HepG2 (cell line): ENCODE data around the gene THADA. TPM values are rescaled to one million over a fixed set of nuclear protein-coding genes. Genes with fewer than 3 reads are reported as not detected.

Experiments used
- BRCA1 ChIP-seq: sonication (generic); formaldehyde crosslinking; IDR thresholded peaks from 2 replicates; pipeline ENCODE4 v1.4.0; 2020; ENCODE audit warnings: missing genetic modification reagents
- DBP ChIP-seq: sonication (generic); formaldehyde crosslinking; IDR thresholded peaks from 2 replicates; pipeline ENCODE4 v1.4.0; 2020; ENCODE audit warnings: missing genetic modification reagents; ENCODE audit errors: not compliant biosample characterization
- EP300 ChIP-seq, 3 experiments: sonication (generic) in 1 of 3; formaldehyde crosslinking in 1 of 3; IDR thresholded peaks; 2 replicates each; pipeline versions ENCODE4 v1.5.1 to v1.6.1; 2011 to 2020; ENCODE audit warnings: low read depth in 2 of 3, low read length in 2 of 3, borderline replicate concordance in 1 of 3, improper control_type of control experiment in 1 of 3, mild to moderate bottlenecking in 1 of 3, missing genetic modification reagents in 1 of 3, moderate library complexity in 1 of 3
- FOXK2 ChIP-seq: fragments of 450-650 bp; IDR thresholded peaks from 2 replicates; pipeline ENCODE4 v1.6.1; 2016
- GATA4 ChIP-seq: sonication (generic); IDR thresholded peaks from 2 replicates; pipeline ENCODE4 v1.6.1; 2016; ENCODE audit warnings: antibody characterized with exemption, low read depth, borderline replicate concordance
- HNF4G ChIP-seq, 2 experiments: sonication (generic) in 1 of 2; formaldehyde crosslinking in 1 of 2; IDR thresholded peaks; 2 replicates each; pipeline versions ENCODE4 v1.4.0 to v1.6.1; 2011 to 2020; ENCODE audit warnings: borderline replicate concordance in 2 of 2, low read depth in 2 of 2, mild to moderate bottlenecking in 2 of 2, low read length in 1 of 2, missing genetic modification reagents in 1 of 2, moderate library complexity in 1 of 2
- HNRNPLL ChIP-seq: fragments of 200-400 bp; formaldehyde crosslinking; IDR thresholded peaks from 2 replicates; pipeline ENCODE4 v1.6.1; 2017; ENCODE audit warnings: mild to moderate bottlenecking, low read depth, low read length; ENCODE audit not compliant: poor library complexity, severe bottlenecking
- KLF6 ChIP-seq: IDR thresholded peaks from 2 replicates; pipeline ENCODE4 v1.8.0; 2016; ENCODE audit warnings: missing biosample characterization, missing genetic modification reagents
- MTA1 ChIP-seq: sonication (generic); formaldehyde crosslinking; IDR thresholded peaks from 2 replicates; pipeline ENCODE4 v1.4.0; 2020; ENCODE audit warnings: missing genetic modification reagents, mild to moderate bottlenecking, borderline replicate concordance
- MXD4 ChIP-seq: IDR thresholded peaks from 2 replicates; pipeline ENCODE4 v1.6.1; 2016; ENCODE audit warnings: mild to moderate bottlenecking, missing biosample characterization, missing genetic modification reagents
- PBX3 ChIP-seq: sonication (generic); formaldehyde crosslinking; IDR thresholded peaks from 2 replicates; pipeline ENCODE4 v1.8.1; 2023; ENCODE audit warnings: missing genetic modification reagents, inconsistent platforms, borderline replicate concordance
- RAD21 ChIP-seq: fragments of 450-650 bp; formaldehyde crosslinking; IDR thresholded peaks from 2 replicates; pipeline ENCODE4 v1.5.0; 2020; ENCODE audit warnings: mild to moderate bottlenecking
- RORA ChIP-seq: sonication (generic); formaldehyde crosslinking; IDR thresholded peaks from 2 replicates; pipeline ENCODE4 v1.5.0; 2020; ENCODE audit warnings: mild to moderate bottlenecking, missing genetic modification reagents, moderate library complexity
- SMARCC2 ChIP-seq: fragments of 450-650 bp; IDR thresholded peaks from 2 replicates; pipeline ENCODE4 v1.6.1; 2017; ENCODE audit warnings: antibody characterized with exemption, mild to moderate bottlenecking
- SRSF1 ChIP-seq: fragments of 200-400 bp; formaldehyde crosslinking; optimal IDR thresholded peaks from 2 replicates; pipeline ENCODE3; 2017; ENCODE audit warnings: mild to moderate bottlenecking, low read depth, low read length, moderate library complexity
- ZBTB38 ChIP-seq: sonication (generic); formaldehyde crosslinking; IDR thresholded peaks from 2 replicates; pipeline ENCODE4 v1.5.1; 2020; ENCODE audit warnings: mild to moderate bottlenecking, missing genetic modification reagents
- ZNF329 ChIP-seq: sonication (generic); formaldehyde crosslinking; IDR thresholded peaks from 2 replicates; pipeline ENCODE4 v1.9.0; 2021; ENCODE audit warnings: low read depth, mild to moderate bottlenecking, missing genetic modification reagents
- ZNF354B ChIP-seq: sonication (generic); formaldehyde crosslinking; IDR thresholded peaks from 2 replicates; pipeline ENCODE4 v1.8.0; 2022; ENCODE audit warnings: mild to moderate bottlenecking, missing genetic modification reagents
- ZNF574 ChIP-seq: sonication (generic); formaldehyde crosslinking; IDR thresholded peaks from 2 replicates; pipeline ENCODE4 v1.4.0; 2020; ENCODE audit warnings: missing genetic modification reagents
- ZNF576 ChIP-seq: sonication (generic); formaldehyde crosslinking; IDR thresholded peaks from 2 replicates; pipeline ENCODE4 v1.4.0; 2020; ENCODE audit warnings: mild to moderate bottlenecking, missing genetic modification reagents
- ZNF766 ChIP-seq: sonication (generic); formaldehyde crosslinking; IDR thresholded peaks from 2 replicates; pipeline ENCODE4 v1.5.0; 2020; ENCODE audit warnings: missing genetic modification reagents, borderline replicate concordance
- ZNF879 ChIP-seq: sonication (generic); formaldehyde crosslinking; IDR thresholded peaks from 2 replicates; pipeline ENCODE4 v1.8.1; 2023; ENCODE audit warnings: missing genetic modification reagents
- ZSCAN25 ChIP-seq: sonication (generic); formaldehyde crosslinking; IDR thresholded peaks from 2 replicates; pipeline ENCODE4 v1.8.0; 2022; ENCODE audit warnings: mild to moderate bottlenecking, missing genetic modification reagents
- ZSCAN31 ChIP-seq: sonication (generic); formaldehyde crosslinking; IDR thresholded peaks from 2 replicates; pipeline ENCODE4 v1.5.0; 2020; ENCODE audit warnings: low read depth, mild to moderate bottlenecking, missing genetic modification reagents
- polyA plus RNA-seq, 8 experiments: library from polyadenylated mRNA; depleted of rRNA in 3 of 8; stranded (reverse) in 7 of 8; unstranded in 1 of 8; fragments of >200 nt; fragmentation: Illumina TruSeq in 4 of 8; extraction: Trizol in 4 of 8; gene quantifications; 2 replicates each; pipeline versions ENCODE4 v1.2.1 to v1.2.3, GENCODE V29; 2011 to 2016; ENCODE audit warnings: low read depth in 4 of 8, missing spikeins in 1 of 8, mixed read lengths in 1 of 8; ENCODE audit not compliant: insufficient read depth in 1 of 8
- total RNA-seq, 5 experiments: library from RNA; depleted of rRNA; stranded (reverse); fragments of >200 nt; fragmentation: Illumina TruSeq; extraction: Trizol; gene quantifications; 2 replicates each; pipeline ENCODE4 v1.2.3, GENCODE V29; 2016; ENCODE audit warnings: low read depth in 1 of 5

The THADA gene
- total and polyA plus RNA-seq, 2 of the 13 experiments (the other 11 are each of a cell fraction or from before 2014, with no cell fraction given), result 12.7 to 21.7 TPM

GRCh38 chr2:43221763-43222474, 373.9 kb downstream of the THADA start (continued):
- TF ChIP-seq ZSCAN31, result no peak
- TF ChIP-seq ZNF879 (CRISPR knock-in tag), result no peak
- TF ChIP-seq EP300 (IDR thresholded peaks at IDR 0.05; ENCODE audit: low read depth in 2 of 2, low read length in 2 of 2), result peak in 1 of 2 experiments; percentile 50; a peak in 1 of 4 replicates
- peak; percentile 57; the same call in 1 of the 2 replicates for TF ChIP-seq EP300 (CRISPR knock-in tag; IDR thresholded peaks at IDR 0.05; ENCODE audit: borderline replicate concordance)
- no peak for TF ChIP-seq PBX3 (CRISPR knock-in tag)
- TF ChIP-seq ZNF354B (CRISPR knock-in tag), result no peak
- TF ChIP-seq SRSF1, result no peak
- no peak for TF ChIP-seq RORA (CRISPR knock-in tag)
- TF ChIP-seq BRCA1 (CRISPR knock-in tag), result no peak
- no peak for TF ChIP-seq HNRNPLL
- TF ChIP-seq MTA1 (CRISPR knock-in tag), result no peak; the same call in 1 of the 2 replicates
- TF ChIP-seq RAD21 (CRISPR knock-in tag), result 0 out of 2 replicates have a peak, but pooled peaks have one; percentile 57
- TF ChIP-seq SMARCC2, result no peak
- no peak for TF ChIP-seq ZNF329 (CRISPR knock-in tag)
- TF ChIP-seq FOXK2, result no peak
- 0 out of 2 replicates have a peak, but pooled peaks have one; percentile 4 for TF ChIP-seq HNF4G (IDR thresholded peaks at IDR 0.05; ENCODE audit: borderline replicate concordance, low read depth, low read length)
- peak; percentile 48; the same call in 1 of the 2 replicates for TF ChIP-seq HNF4G (CRISPR knock-in tag; IDR thresholded peaks at IDR 0.05; ENCODE audit: borderline replicate concordance, low read depth)
- 0 out of 2 replicates have a peak, but pooled peaks have one; percentile 48 for TF ChIP-seq GATA4
- peak; percentile 77 for TF ChIP-seq ZBTB38 (CRISPR knock-in tag)
- 0 out of 2 replicates have a peak, but pooled peaks have one; percentile 52 for TF ChIP-seq ZNF766 (CRISPR knock-in tag)
- TF ChIP-seq ZNF576 (CRISPR knock-in tag), result no peak
- TF ChIP-seq KLF6 (CRISPR knock-in tag), result no peak
- TF ChIP-seq DBP (CRISPR knock-in tag), result no peak
- TF ChIP-seq ZNF574, result peak; percentile 69; the same call in 1 of the 2 replicates
- no peak; the same call in 1 of the 2 replicates for TF ChIP-seq MXD4 (CRISPR knock-in tag)
- TF ChIP-seq ZSCAN25, result peak; percentile 91
